ENCODE measurements around the gene NAA20. TPM values are rescaled to one million over a fixed set of nuclear protein-coding genes. Genes with fewer than 3 reads are reported as not detected.
A peak's percentile ranks its signal among the peaks of the same experiment; 100 is the strongest.

NAA20 gene
- total and polyA plus RNA-seq, 2 of the 13 experiments (the other 11 are each of a cell fraction or from before 2014, with no cell fraction given): 81.9 to 82.8 TPM

GRCh38 chr20:20017001-20017843, at the start of gene NAA20 (continued):
- peak; percentile 83 for TF ChIP-seq U2AF1 (optimal IDR thresholded peaks at IDR 0.05; ENCODE audit: low read depth, low read length)
- TF ChIP-seq HNRNPH1 (optimal IDR thresholded peaks at IDR 0.05; ENCODE audit: low read depth, low read length): no peak
- peak; percentile 45; the same call in 1 of the 2 replicates for TF ChIP-seq TBP (CRISPR knock-in tag; IDR thresholded peaks at IDR 0.05)
- TF ChIP-seq ZNF235 (CRISPR knock-in tag; IDR thresholded peaks at IDR 0.05; ENCODE audit: borderline replicate concordance): peak; percentile 97
- peak; percentile 93; the same call in 1 of the 2 replicates for TF ChIP-seq REXO4 (CRISPR knock-in tag; IDR thresholded peaks at IDR 0.05; ENCODE audit: borderline replicate concordance)
- TF ChIP-seq, protein P1, sequence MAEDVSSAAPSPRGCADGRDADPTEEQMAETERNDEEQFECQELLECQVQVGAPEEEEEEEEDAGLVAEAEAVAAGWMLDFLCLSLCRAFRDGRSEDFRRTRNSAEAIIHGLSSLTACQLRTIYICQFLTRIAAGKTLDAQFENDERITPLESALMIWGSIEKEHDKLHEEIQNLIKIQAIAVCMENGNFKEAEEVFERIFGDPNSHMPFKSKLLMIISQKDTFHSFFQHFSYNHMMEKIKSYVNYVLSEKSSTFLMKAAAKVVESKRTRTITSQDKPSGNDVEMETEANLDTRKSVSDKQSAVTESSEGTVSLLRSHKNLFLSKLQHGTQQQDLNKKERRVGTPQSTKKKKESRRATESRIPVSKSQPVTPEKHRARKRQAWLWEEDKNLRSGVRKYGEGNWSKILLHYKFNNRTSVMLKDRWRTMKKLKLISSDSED (CRISPR knock-in tag; IDR thresholded peaks at IDR 0.05): no peak
- peak; percentile 44 for TF ChIP-seq NFYC (CRISPR knock-in tag; IDR thresholded peaks at IDR 0.05)
- no peak; the same call in 1 of the 2 replicates for TF ChIP-seq GZF1 (CRISPR knock-in tag; IDR thresholded peaks at IDR 0.05)
- no peak for TF ChIP-seq MBD4 (IDR thresholded peaks at IDR 0.05; ENCODE audit: borderline replicate concordance, low read length)
- peak; percentile 78 for TF ChIP-seq SOX5 (CRISPR knock-in tag; IDR thresholded peaks at IDR 0.05; ENCODE audit: borderline replicate concordance)
- peak; percentile 78; the same call in 1 of the 2 replicates for TF ChIP-seq ZBTB4 (CRISPR knock-in tag; IDR thresholded peaks at IDR 0.05; ENCODE audit: borderline replicate concordance)
- TF ChIP-seq ZNF205 (CRISPR knock-in tag; IDR thresholded peaks at IDR 0.05): peak; percentile 89
- TF ChIP-seq MBNL3 (CRISPR knock-in tag; conservative IDR thresholded peaks at IDR 0.05): no peak
- TF ChIP-seq HNF4G (IDR thresholded peaks at IDR 0.05; ENCODE audit: borderline replicate concordance, low read depth, low read length): 0 out of 2 replicates have a peak, but pooled peaks have one; percentile 31
- TF ChIP-seq HNF4G (CRISPR knock-in tag; IDR thresholded peaks at IDR 0.05; ENCODE audit: borderline replicate concordance, low read depth): peak; percentile 65
- TF ChIP-seq ZNF552 (CRISPR knock-in tag; IDR thresholded peaks at IDR 0.05; ENCODE audit: borderline replicate concordance): peak; percentile 99
- peak; percentile 99 for TF ChIP-seq SAFB2 (CRISPR knock-in tag; IDR thresholded peaks at IDR 0.05; ENCODE audit: borderline replicate concordance, low read depth)
- TF ChIP-seq GABPB1 (CRISPR knock-in tag; IDR thresholded peaks at IDR 0.05): peak; percentile 99
- TF ChIP-seq IRF2 (CRISPR knock-in tag; IDR thresholded peaks at IDR 0.05): peak; percentile 99
- peak; percentile 97 for TF ChIP-seq ZSCAN31 (CRISPR knock-in tag; IDR thresholded peaks at IDR 0.05; ENCODE audit: low read depth)
- TF ChIP-seq KLF11 (CRISPR knock-in tag; IDR thresholded peaks at IDR 0.05): 0 out of 2 replicates have a peak, but pooled peaks have one; percentile 77
